Nephron progenitor cell (in vitro differentiated cells): ENCODE measurements around the gene FOLR2.
"Not testable (repeated sequence)": the region's sequence is repeated elsewhere in the genome, so short reads cannot be mapped to it uniquely, and the experiment has no call there.

Experiments
- DNase-seq: peaks from one replicate; pipeline ENCODE4 v3.0.0; 2021
- H3K27ac Mint-ChIP-seq: 2 replicates; pipeline ENCODE4 v1.8.0; 2021; ENCODE audit warnings: mild to moderate bottlenecking, moderate library complexity, mixed read lengths
- H3K27me3 Mint-ChIP-seq: 2 replicates; pipeline ENCODE4 v1.8.0; 2021; ENCODE audit warnings: mild to moderate bottlenecking, low read depth, mixed read lengths; ENCODE audit not compliant: poor library complexity
- H3K36me3 Mint-ChIP-seq: 2 replicates; pipeline ENCODE4 v1.8.0; 2021; ENCODE audit warnings: low read depth, mixed read lengths
- H3K4me1 Mint-ChIP-seq: 2 replicates; pipeline ENCODE4 v1.8.0; 2021; ENCODE audit warnings: mixed read lengths
- H3K4me3 Mint-ChIP-seq: 2 replicates; pipeline ENCODE4 v1.8.0; 2021; ENCODE audit warnings: mild to moderate bottlenecking, moderate library complexity, mixed read lengths
- H3K9me3 Mint-ChIP-seq: 2 replicates; pipeline ENCODE4 v1.8.0; 2021; ENCODE audit warnings: mild to moderate bottlenecking, moderate library complexity, mixed read lengths
- TF ChIP-seq, protein P1 (sequence below): fragments of 200-600 bp; sonication (generic); IDR thresholded peaks from 2 replicates; pipeline ENCODE4 v1.5.0; 2021; ENCODE audit warnings: antibody characterized with exemption

The FOLR2 gene

DNA sequence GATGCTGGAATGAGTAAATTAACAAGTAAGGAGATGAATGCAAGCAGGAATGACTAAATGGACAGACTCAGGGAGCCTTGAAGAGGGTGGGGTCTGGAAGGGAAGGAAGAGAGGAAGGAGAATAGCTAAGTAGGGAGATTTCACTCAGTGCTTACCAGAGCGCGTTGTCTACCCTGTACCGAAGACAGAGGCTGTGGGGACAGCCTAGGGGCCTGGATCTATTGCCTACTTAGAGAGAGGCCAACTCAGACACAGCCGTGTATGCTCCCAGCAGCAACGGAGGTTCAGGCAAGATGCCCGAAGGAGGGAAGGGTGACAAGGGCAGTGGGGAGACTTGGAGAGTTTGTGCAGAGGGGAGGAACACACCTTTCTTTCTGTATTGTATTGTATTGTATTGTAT, at the start of gene FOLR2:
Gene FOLR2 (plus strand): TSS at position 157 of the 400 bp plus-strand sequence. CDS start 1,791 bp downstream, outside the sequence.
- Mint-ChIP-seq H3K36me3 (no peaks in the 10 kb centered on the region), H3K27ac (no peak within 1 kb of the TSS), H3K4me3 (no peak within 1 kb of the TSS), H3K4me1 (peaks cover 35% of the 10 kb centered on the region), H3K9me3 (no peaks in the 10 kb centered on the region), H3K27me3 (peaks cover 43% of the 10 kb centered on the region)
- no peak for DNase-seq
- TF ChIP-seq, protein P1, sequence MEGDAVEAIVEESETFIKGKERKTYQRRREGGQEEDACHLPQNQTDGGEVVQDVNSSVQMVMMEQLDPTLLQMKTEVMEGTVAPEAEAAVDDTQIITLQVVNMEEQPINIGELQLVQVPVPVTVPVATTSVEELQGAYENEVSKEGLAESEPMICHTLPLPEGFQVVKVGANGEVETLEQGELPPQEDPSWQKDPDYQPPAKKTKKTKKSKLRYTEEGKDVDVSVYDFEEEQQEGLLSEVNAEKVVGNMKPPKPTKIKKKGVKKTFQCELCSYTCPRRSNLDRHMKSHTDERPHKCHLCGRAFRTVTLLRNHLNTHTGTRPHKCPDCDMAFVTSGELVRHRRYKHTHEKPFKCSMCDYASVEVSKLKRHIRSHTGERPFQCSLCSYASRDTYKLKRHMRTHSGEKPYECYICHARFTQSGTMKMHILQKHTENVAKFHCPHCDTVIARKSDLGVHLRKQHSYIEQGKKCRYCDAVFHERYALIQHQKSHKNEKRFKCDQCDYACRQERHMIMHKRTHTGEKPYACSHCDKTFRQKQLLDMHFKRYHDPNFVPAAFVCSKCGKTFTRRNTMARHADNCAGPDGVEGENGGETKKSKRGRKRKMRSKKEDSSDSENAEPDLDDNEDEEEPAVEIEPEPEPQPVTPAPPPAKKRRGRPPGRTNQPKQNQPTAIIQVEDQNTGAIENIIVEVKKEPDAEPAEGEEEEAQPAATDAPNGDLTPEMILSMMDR = no peak

DNA sequence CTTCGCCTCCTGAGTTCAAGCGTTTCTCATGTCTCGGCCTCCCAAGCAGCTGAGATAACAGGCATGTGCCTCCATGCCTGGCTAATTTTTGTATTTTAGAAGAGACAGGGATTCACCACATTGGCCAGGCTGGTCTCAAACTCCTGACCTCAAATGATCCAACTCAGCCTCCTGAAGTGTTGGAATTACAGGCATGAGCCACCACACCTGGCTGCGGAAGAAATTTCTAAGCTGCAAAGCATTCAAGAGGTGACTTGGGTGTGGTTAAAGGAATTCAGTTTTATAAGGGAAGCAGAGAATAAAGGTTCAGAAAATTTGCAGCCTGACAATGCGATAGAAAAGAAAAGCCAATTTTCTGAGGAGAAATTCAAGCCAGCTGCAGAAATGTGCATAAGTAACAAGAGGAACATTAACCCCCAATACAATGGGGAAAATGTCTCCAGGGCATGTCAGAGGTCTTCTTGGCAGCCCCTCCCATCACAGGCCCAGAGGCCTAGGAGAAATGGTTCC, 47.5 kb upstream of the FOLR2 start:
- H3K4me3 Mint-ChIP-seq, H3K4me1 Mint-ChIP-seq, H3K36me3 Mint-ChIP-seq, DNase-seq, H3K27ac Mint-ChIP-seq: not testable (repeated sequence)
- peaks cover 18% of the 10 kb centered on the region for H3K9me3 Mint-ChIP-seq
- H3K27me3 Mint-ChIP-seq = peaks cover 20% of the 10 kb centered on the region

DNA sequence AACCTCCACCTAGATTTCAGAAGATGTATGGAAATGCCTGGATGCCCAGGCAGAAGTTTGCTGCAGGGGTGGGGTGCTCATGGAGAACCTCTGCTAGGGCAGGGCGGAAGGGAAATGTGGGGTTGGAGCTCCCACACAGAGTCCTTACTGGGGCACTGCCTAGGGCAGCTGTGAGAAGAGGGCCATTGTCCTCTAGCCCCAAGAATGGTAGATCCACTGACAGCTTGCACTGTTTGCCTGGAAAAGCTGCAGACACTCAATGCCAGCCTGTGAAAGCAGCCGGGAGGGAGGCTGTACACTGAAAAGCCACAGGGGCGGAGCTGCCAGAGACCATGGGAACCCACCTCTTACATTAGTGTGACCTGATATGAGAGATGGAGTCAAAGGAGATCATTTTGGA, 46.8 kb upstream of the FOLR2 start:
- H3K4me3 Mint-ChIP-seq, DNase-seq, H3K27ac Mint-ChIP-seq, H3K4me1 Mint-ChIP-seq, H3K36me3 Mint-ChIP-seq: not testable (repeated sequence)
- Mint-ChIP-seq H3K9me3 (peaks cover 18% of the 10 kb centered on the region), H3K27me3 (peaks cover 25% of the 10 kb centered on the region)

DNA sequence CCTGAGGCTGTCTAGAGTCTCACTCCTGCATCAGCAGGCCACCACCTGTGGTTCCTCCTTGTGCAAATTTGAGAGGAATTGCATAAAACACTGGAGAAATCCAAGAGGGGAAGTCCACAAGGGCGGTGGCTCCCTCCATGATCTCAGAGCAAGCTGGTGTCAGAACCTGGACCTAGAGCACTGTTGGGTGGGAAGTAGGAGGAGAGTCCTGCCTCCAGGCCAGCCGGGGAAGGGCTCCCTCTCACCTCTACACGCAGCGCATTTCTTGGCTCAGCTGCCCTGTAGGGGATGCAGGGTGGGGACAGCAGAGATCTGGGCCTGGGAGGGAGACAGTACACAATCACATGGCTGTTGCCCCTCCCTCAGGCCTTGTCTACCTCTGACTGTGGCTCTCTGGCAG, 44.6 kb upstream of the FOLR2 start:
- H3K4me1 Mint-ChIP-seq, H3K9me3 Mint-ChIP-seq, H3K36me3 Mint-ChIP-seq, H3K4me3 Mint-ChIP-seq, H3K27ac Mint-ChIP-seq, DNase-seq: not testable (repeated sequence)
- peaks cover 30% of the 10 kb centered on the region for H3K27me3 Mint-ChIP-seq

DNA sequence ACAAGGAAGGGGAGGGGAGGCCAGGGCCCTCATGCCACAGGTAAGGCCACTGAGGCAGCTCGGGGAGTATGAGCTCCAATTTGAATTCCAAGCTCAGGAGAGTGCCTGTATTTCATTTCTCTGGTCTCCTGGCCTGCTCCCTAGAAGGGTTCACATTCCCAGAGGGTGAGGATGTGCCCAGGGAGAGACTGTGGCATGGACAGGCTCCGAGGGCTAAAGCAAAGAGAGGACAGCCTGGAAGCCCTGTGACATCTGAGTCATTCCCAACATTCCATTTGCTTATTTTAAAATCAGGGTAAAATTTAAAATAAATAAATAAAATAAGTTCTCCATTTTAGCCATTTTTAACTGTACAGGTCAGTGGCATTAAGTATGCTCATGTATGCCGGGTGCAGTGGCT, 43.3 kb upstream of the FOLR2 start:
- no peaks in the 10 kb centered on the region for H3K4me1 Mint-ChIP-seq
- DNase-seq = no peak
- no peaks in the 10 kb centered on the region for H3K36me3 Mint-ChIP-seq
- H3K9me3 Mint-ChIP-seq = peaks cover under 1% of the 10 kb centered on the region
- TF ChIP-seq, protein P1 = no peak
- H3K27me3 Mint-ChIP-seq = peaks cover 32% of the 10 kb centered on the region
- H3K4me3 Mint-ChIP-seq = no peak overlapping the region
- H3K27ac Mint-ChIP-seq = no peak overlapping the region

DNA sequence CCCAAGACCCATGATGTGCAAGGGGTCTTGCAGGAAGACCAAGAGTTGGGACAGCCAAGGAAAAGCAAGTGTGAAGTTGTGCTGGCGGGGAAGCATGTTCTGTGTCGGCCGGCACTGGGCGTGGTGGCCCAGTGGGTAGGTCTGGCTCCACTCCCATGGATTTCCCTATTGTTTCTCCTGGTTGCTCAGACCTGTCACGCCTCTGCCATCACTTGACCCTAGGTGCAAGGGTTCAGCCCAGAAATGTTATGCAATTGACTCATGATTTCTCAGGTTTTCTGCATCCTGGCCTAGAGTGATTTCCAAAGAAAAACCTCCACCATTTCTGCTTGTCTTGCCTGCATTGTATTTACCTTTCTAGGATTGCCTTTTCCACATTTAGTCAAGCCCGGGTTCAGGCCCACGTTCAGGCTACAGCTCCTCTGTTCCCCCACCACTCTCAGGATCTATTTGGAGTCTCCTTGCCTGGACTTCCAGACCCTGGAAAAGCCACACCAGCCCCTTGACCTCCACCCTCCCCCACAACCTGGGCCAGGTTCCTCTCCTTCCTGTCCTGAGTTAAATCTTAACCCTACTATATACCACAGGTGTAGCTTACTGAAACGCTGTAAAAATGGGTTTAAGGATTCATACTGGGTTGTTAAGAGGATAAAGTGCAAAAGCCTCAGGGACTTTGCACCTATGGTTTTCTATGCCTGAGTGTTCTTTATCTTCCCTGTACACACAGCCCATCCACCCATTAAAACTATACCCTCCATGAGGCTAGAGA, 42.1 kb upstream of the FOLR2 start:
- no peaks in the 10 kb centered on the region for H3K4me1 Mint-ChIP-seq
- TF ChIP-seq, protein P1 = no peak
- H3K27ac Mint-ChIP-seq = no peak overlapping the region
- no peaks in the 10 kb centered on the region for H3K36me3 Mint-ChIP-seq
- no peak overlapping the region for H3K4me3 Mint-ChIP-seq
- H3K9me3 Mint-ChIP-seq = no peaks in the 10 kb centered on the region
- no peak for DNase-seq
- H3K27me3 Mint-ChIP-seq = peaks cover 33% of the 10 kb centered on the region

DNA sequence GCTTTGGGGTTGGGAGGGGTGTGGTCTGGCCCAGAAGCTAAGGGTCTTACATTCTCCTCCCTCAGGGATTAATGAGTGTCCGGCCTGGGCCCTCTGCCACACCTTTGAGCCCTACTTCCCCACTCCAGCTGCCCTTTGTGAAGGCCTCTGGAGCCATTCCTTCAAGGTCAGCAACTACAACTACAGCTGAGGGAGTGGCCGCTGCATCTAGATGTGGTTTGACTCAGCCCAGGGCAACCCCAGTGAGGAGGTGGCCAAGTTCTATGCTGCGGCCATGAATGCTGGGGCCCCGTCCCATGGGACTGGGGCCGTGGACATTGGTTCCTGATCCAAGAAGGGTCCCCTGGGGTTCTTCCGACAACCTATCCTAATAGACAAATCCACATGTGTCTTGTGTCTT, 38.9 kb upstream of the FOLR2 start:
- Mint-ChIP-seq H3K27me3 (peaks cover 39% of the 10 kb centered on the region), H3K36me3 (no peaks in the 10 kb centered on the region), H3K9me3 (no peaks in the 10 kb centered on the region), H3K27ac (no peak overlapping the region), H3K4me3 (no peak overlapping the region), H3K4me1 (peaks cover 6% of the 10 kb centered on the region)
- TF ChIP-seq, protein P1 = no peak
- DNase-seq = no peak
